GM18519 (cell line): ENCODE measurements around the gene FPGT.
"Not testable (repeated sequence)": the region's sequence is repeated elsewhere in the genome, so short reads cannot be mapped to it uniquely, and the experiment has no call there.

Experiments used
- ATAC-seq: cut with Tn5 transposase; IDR thresholded peaks from one replicate; pipeline ENCODE4 v1.9.1; 2021; ENCODE audit warnings: mild to moderate bottlenecking, moderate library complexity; ENCODE audit not compliant: unreplicated experiment, low FRiP score

Gene FPGT

GRCh38 chr1:74197657-74198552 lies at the start of gene FPGT, which contains the start of gene LRRIQ3:
TSS of gene FPGT (plus strand) at chr1:74198242. CDS start at chr1:74198279, 37 bp downstream.
TSS of gene LRRIQ3 (minus strand) at chr1:74198176. CDS start at chr1:74183684, 14,492 bp downstream.
- ATAC-seq = peak; percentile 86

DNA sequence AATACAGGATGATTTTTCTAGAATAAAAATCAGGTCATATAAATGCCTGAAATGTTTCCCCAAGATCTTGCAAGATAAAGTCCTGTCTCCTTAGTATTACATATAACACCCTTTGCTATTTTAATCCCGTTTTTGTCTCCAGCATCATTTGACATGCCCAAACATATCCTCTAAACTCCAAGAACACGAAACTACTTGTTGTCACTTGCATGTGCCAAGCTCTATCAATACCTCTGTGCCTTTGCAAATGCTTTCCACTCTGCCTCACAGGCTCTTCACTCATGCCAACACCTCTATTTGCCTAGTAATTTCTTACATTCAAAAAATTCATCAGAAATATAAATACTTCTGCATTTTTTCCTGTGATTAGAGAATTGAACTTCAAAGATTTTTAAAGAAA lies 38.0 kb upstream of the FPGT start:
- no peak for ATAC-seq

GRCh38 chr1:74161497-74161896 lies 36.5 kb upstream of the FPGT start:
- no peak for ATAC-seq

GRCh38 chr1:74162333-74162732 lies 35.7 kb upstream of the FPGT start:
- no peak for ATAC-seq

DNA sequence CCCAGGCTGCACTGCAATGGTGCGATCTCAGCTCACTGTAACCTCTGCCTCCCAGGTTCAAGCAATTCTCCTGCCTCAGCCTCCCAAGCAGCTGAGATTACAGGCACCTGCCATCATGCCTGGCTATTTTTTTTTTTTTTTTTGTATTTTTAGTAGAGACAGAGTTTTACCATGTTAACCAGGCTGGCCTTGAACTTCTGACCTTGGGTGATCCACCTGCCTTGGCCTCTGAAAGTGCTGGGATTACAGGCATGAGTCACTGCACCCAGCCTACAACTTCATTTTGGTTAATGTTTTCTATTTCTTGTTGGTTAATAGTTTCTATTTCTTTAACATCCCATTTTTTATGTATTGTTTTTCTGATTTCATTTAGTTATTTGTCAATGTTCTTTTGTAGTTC lies 23.6 kb upstream of the FPGT start:
- not testable (repeated sequence) for ATAC-seq

DNA sequence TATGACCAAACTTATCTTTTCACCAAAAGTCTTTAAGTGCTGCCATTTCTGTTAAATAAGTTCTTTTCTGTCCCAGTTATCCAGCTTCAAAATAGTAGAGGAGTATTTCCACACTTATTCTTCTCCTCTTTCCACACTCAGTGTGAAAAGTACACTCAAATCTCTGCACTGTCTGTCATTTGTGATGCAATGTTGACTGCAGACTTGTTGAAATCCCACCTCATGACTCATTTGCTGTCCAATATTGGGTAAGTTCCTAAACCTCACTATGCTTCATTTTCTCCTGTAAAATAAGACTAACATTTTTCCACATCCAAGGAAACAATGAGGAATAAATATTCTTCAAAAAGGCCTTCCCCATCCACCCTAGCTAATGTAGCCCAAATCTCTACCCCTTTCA lies 17.6 kb upstream of the FPGT start:
- ATAC-seq = no peak

DNA sequence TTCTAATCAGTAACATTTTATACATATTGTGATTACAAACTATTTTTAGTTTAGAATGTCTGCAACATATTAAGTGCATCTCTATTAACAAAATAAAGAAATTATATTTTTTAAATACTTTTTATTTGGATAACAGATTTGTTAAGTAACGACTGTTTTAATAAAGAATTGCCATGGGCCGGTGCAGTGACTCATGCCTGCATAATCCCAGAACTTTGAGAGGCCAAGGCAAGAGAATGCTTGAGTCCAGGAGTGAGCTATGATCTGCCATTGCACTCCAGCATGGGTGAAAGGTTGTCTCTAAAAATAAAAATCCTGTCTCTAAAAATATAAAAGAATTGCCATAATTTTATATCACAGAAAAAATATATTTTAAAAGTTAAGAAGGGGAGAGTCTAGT lies 4.1 kb upstream of the FPGT start:
- ATAC-seq = no peak

GRCh38 chr1:74195339-74195738 lies 2.7 kb upstream of the FPGT start:
- ATAC-seq = no peak

DNA sequence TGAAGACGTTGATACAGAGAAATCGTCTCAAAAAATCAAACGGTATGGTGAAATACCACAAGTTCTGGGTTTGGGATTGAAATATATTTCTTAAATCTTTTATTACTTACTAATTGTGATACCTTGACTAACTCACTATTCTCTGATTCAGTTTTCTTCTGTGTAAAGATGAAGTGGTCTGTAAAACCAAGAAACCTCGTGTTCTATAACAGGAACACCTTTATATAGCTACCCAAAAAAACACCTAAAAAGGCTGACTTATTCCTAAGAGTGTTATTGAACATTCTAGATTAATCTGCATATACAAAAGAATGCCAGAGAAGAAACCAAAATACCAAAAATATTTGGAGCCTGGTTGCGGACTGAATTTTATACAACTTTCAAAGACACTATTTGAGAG lies 787 bp upstream of the FPGT start:
- no peak for ATAC-seq

DNA sequence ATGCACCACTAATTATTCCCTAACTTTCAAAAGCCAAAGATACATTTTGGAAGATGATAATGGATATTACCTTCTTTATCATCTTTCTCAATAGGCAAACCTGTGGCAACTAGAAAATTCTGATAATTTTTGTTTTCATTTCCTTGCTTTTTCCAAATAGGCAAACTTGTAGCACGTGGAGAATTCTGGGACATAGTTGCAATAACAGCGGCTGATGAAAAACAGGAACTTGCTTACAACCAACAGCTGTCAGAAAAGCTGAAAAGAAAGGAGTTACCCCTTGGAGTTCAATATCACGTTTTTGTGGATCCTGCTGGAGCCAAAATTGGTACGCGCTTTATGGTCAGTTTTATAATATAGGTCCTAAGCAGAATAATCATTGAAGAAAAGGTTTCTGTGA lies 1.5 kb downstream of the FPGT start:
- ATAC-seq = no peak

DNA sequence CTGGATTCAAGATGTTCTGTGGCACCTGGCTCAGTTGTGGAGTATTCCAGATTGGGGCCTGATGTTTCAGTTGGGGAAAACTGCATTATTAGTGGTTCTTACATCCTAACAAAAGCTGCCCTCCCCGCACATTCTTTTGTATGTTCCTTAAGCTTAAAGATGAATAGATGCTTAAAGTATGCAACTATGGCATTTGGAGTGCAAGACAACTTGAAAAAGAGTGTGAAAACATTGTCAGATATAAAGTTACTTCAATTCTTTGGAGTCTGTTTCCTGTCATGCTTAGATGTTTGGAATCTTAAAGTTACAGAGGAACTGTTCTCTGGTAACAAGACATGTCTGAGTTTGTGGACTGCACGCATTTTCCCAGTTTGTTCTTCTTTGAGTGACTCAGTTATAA lies 7.2 kb downstream of the FPGT start:
- no peak for ATAC-seq

- ATAC-seq = no peak
These were observed 17.2 kb downstream of the FPGT start for GRCh38 chr1:74215229-74215628.

DNA sequence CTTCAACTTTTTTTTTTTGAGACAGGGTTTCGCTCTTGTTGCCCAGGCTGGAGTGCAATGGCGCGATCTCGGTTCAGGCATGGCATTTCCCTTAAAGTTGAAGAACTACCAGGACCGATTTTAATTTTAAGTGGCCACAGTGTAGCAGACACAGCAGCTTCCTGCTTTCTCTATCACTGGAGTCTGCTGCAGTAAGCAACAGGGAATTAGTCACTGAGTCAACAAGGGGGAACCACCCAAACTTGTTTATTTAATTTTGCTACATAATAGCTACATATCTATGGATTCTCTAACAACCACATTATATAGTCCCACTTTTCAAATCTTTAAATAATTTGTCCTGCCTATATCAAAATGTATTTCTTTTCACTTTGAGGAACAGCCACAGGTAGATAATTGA lies 24.7 kb downstream of the FPGT start:
- no peak for ATAC-seq

GRCh38 chr1:74223453-74223852 lies 25.4 kb downstream of the FPGT start:
- no peak for ATAC-seq

GRCh38 chr1:74235153-74235552 lies 37.1 kb downstream of the FPGT start, which contains the start of gene TNNI3K:
TSS of gene TNNI3K (plus strand) at chr1:74235387. CDS start at chr1:74235452, 65 bp downstream.
- ATAC-seq = no peak

DNA sequence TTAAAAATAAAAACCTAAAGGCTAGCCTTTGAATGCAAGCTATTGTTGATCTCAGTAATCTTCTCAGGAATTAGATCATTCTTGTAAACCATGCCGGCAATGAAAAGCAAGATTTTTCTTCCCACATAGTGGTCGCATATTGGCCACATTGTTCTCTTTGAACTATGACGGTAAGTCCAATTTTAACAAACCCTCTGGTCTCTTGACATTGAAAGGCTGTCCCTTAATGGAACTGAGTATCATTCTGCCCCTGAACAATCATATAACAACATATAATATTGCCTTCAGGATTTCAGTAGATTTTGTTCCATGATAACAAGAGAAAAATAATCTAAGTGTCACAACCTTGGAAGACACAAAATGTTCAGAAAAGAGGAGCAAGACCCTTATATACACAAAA lies 38.4 kb downstream of the FPGT start:
- no peak for ATAC-seq

GRCh38 chr1:74237035-74237434 lies 39.0 kb downstream of the FPGT start:
- ATAC-seq = no peak

DNA sequence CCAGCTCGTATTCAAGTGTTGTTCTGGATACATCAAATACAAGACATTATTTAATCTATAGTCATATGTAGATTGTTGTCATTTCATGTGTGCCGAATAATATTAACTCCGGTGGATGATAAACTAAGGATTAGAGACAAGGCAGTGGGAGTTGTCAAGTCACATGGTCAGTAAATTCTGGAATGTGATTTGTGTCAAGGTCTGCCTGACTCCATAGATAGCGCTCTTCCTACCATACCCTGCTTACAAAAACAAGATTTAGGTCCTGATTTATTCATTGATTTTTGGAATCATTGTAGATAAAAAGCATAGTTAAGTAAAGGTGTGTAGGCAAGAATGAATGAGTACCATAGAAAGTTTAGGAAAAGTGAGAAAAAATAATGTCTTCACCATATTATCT lies 39.7 kb downstream of the FPGT start:
- no peak for ATAC-seq

DNA sequence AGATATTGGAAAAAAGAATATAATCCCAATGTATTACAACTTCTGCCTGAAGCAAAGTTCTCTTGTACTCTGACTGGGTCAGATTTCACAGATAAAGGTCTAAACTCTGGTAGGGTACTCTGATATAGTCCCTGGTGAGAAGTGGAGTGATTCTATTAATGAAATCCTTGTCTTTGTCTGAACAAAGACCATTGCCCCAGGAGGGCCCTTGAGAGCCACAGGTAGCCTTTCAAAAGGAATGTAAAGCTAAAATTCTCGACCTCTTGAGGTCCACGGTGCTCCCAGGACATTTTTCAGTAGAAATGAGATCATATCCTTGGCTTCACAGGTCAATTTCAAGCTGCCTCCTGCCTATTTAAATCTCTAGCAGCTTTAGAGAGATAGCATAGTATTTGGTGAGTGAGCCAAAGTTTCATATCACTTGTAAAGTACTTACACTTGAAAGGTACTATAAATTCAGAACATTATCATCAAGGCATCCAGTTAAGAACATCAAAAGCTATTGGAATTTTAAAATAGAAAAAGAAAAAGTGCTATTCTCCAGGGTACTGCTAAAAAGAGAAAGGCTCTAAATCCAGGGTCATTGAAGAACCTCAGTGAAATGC lies 47.2 kb downstream of the FPGT start:
- ATAC-seq = no peak

GRCh38 chr1:74246315-74246714 lies 48.3 kb downstream of the FPGT start:
- no peak for ATAC-seq

- ATAC-seq = no peak
These were observed 50.0 kb downstream of the FPGT start for GRCh38 chr1:74247881-74248528.
